Jurkat, Clone E6-1 (cell line): ENCODE results near the gene CINP.
"Not testable (repeated sequence)": the region's sequence is repeated elsewhere in the genome, so short reads cannot be mapped to it uniquely, and the experiment has no call there.

ENCODE experiments used
- DNase-seq: peaks from one replicate; pipeline ENCODE4 v3.0.0-alpha.2; 2011; ENCODE audit warnings: low read depth, low spot score
- H3K4me3 ChIP-seq: 2 replicates; pipeline ENCODE4 v1.5.1; 2011; ENCODE audit warnings: mild to moderate bottlenecking, low read length, control low read depth, moderate library complexity

Gene CINP

DNA sequence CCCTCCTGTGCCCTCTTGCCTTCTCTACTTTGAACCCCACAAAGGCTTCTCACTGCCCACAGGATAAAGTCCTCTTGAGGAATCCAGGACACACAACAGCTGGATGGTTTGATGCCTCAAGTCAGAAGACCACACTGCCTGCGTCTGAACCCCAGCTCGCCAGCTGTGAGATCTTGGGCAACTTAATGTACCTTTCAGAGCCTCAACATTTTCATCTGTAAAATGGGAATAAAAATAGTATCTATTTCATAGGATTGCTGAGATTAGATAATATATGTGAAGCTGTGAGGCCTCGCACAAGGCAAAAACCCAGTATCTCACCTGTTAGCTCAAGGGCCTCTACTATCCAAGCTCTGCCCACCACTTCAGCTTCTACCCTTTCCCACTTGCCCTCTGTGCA, 2.3 kb downstream of the CINP start:
- H3K4me3 ChIP-seq: no peak overlapping the region
- no peak for DNase-seq

DNA sequence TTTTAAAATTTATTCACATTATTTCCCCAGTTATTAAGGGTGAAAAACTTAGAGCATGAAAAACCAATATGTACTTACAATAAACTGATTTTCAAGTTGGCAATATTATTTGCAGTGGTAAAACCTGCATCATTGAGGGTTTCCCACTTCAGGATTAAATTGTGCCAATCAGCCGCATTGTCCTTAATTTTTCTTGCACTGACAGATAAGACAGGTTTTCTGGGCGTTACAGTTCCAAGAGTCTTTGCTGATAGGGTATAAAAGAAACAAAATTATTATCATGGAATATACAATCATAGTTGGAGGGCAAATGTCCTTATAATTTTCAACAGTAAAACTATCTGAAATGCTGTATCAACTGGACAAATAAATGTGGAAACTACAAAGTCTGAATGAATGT, 3.3 kb downstream of the CINP start:
- no peak overlapping the region for H3K4me3 ChIP-seq
- no peak for DNase-seq

DNA sequence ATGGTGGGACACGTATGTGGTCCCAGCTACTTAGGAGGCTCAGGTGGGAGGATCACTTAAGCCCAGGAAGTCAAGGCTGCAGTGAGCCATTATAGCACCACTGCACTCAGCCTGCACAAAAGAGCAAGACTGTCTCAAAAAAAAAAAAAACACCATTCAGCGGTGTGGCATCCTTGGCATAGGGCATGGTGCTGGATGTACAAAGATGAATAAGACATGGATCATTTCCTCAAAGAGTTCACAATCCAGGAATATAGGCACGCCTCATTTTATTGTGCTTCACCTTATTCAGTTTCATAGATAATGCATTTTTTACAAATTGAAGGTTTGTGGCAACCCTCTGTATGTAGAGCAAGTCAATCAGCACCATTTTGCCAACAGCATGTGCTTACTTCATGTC, 6.4 kb downstream of the CINP start:
- no peak for DNase-seq
- H3K4me3 ChIP-seq: no peak overlapping the region

DNA sequence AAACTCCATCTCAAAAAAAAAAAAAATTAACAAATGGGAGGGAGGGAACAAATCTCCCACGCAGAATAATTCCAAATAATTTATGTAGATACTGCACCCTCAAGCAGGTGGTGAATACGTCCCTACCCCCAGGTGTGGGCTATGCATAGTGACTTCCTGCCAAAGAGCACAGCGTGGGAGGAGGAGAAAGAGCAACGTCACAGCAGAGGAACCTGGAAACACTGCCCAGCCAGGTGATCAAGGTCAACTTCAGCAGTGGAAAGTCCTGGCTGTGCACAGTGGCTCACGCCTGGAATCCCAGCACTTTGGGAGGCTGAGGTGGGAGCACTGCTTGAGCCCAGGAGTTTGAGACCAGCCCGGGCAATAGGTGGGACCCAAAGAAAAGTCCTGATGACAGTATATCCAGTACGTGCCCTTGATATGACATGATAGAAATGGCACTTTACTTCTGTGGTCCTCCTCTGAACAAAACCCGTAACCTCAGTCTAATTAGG, 9.5 kb downstream of the CINP start:
- no peak for DNase-seq
- H3K4me3 ChIP-seq: no peak overlapping the region

DNA sequence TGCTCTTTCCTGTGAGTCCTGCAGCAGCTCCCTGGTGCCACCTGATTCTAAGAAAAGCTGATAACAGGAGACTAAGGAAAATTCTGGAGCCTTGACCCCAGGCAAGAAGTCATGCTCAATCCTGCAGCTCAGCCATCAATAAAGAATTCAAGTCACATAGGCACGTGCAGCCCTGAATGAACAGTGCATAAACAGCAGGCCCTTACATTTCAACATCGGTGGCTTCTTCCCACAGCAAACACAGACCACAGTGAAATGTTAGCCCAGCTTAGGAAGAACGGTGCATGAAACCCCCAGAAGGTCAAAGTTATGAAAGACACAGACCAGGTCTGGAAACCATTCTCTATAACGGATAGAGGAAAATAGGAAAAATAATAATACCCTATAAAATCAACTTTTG, 10.5 kb downstream of the CINP start:
- no peak for DNase-seq
- no peak overlapping the region for H3K4me3 ChIP-seq

DNA sequence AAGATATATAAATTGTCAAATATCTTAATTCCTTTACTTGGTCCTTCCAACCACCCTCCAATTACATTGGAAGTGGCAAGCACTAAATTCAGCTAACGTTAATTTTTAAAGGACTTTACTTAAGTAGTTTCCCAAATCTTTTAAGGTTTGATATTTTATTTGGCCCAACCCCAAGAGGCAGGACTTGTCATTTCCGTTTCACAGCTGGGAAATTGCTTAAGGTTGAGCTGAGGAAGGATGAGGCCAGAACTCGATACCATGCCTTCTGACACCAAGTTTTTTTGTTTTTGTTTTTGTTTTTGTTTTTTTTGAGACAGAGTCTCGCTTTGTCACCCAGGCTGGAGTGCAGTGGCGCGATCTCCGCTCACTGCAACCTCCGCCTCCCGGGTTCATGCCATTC, 11.1 kb downstream of the CINP start:
- DNase-seq, H3K4me3 ChIP-seq: not testable (repeated sequence)

DNA sequence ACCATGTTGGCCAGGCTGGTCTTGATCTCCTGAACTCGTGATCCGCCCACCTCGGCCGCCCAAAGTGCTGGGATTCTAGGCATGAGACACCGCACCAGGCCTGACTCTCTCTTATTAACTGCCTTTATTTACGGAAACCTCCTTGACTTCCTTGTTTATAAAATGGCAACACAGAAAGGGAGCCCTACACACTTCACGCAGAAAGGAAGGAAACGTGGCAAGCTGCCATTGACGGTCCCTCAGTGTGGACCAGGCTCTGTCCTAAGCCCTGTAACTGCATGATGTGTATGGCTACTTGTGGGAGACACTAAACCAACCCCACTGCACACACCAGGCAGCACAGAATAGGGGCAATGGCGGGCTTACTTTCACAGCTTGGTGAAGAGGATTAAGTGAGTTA, 11.7 kb downstream of the CINP start:
- DNase-seq: no peak
- no peak overlapping the region for H3K4me3 ChIP-seq

DNA sequence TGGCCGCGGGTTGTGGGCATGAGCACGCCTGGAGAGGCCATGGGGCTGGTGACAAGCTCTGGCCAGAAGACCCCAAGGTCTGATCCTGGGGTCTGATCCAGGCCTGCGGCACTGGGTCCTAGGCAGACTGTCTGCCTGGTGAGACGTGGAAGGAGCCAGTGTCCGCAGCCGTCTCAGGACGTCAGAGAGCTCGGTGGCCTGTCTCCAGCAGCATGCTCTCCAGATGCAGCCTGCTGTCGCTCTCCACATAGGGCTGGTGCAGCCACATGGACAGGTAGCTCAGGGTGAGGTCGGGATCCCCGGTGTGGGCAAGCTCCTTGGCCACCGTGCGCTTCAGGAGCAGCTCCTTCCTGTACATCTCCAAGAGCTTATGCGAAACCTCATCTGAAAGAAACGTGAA, 14.3 kb downstream of the CINP start:
- no peak for DNase-seq
- no peak overlapping the region for H3K4me3 ChIP-seq

DNA sequence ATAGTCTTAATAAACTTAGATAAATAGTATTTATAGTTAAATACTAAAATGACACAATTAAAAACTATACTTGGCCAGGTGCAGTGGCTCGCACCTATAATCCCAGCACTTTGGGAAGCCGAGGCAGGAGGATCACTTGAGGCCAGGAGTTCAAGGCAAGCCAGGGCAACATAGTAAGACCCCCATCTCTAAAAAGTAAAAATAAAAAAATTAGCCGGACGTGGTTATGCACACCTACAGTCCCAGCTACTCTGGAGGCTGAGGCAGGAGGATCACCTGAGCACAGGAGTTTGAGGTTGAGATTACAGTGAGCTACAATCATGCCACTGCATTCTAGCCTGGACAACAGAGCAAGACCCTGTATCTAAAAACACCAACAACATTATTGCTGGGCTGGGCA, 16.0 kb downstream of the CINP start:
- H3K4me3 ChIP-seq: no peak overlapping the region
- no peak for DNase-seq

DNA sequence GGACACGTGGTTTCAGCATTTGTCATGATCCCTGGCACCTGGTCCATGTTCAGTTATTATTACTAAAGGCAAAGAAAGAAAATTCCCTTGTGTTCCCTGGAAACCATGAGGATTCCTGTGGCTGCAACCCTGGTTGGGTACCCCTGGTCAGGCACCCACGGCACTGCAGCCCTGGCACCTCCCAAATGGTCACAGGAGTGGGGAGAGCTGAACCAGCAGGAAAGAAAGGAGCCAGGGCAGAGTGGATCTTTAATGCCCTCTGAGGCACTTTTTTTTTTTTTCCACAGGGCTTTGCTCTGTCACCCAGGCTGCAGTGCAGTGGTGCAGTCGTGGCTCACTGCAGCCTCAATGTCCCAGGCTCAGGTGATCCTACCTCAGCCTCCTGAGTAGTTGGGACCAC, 17.5 kb downstream of the CINP start:
- no peak for DNase-seq
- H3K4me3 ChIP-seq: no peak overlapping the region

DNA sequence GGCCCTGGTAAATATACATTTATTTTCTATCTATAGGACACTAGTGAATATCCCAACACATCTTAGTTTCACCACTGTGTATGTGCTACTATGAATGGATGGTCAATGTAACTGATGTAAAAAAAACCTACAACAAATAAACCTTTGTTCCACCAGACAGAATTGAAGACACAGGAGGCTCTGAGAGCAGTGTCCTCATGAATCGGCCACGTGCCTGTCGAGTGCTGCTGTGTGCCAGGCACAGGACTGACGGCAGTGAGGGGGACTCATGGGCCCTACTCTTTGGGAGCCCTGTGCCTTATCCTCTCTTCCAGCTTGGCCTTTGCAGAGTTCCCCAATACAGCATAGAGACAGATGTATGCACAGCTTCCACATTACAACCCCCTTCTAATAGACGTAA, 18.2 kb downstream of the CINP start:
- H3K4me3 ChIP-seq: no peak overlapping the region
- no peak for DNase-seq

DNA sequence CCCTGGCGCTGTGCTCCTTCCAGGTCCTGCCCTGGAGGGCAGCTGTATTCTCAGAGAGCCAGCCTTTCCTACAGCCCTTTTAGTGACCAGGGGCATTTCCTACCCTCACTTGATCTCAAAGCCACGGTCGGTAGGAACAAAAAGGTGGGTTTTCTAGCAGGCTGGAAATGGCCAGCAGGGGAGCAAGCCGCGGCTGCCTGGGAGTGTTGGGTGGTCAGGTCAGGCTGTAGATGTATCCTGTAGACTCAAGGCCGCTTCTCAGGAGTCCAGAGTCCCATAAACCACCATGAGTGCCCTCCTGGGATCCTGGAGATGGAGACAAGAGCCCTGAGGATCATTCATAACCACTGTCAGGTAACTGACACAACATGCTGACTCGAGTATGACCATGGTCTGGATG, 18.6 kb downstream of the CINP start:
- no peak for DNase-seq
- H3K4me3 ChIP-seq: no peak overlapping the region

DNA sequence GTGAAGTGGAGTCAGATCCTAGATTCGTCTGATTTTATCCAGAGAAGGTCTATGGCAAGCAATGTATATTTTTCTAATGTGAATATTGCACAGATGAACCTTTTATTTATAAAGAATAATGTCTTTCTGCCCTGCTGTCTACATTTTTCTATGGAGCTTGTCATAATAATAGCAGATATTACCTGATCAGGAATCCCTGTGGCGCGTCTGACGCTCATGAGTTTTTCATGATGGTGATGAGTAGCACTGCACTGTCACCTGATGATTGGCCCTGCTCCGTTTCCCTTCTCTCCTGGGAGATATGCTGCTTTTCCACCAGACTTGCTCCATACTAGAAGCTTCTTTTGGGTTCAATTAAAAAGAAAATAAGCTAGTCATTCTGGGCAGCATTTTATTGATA, 20.5 kb downstream of the CINP start:
- no peak overlapping the region for H3K4me3 ChIP-seq
- DNase-seq: no peak

DNA sequence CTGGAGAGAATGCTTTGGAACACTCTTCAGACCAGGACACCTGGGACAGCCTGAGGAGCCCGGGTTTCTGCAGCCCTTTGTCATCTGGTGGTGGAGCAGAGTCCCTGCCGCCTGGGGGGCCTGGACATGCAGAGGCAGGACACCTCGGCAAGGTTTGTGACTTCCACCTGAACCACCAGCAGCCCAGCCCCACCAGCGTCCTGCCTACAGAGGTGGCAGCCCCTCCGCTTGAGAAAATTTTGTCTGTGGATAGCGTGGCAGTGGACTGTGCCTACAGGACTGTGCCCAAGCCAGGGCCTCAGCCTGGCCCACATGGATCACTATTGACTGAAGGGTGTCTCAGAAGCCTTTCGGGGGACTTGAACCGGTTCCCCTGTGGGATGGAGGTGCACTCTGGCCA, 21.1 kb downstream of the CINP start:
- H3K4me3 ChIP-seq: no peak overlapping the region

DNA sequence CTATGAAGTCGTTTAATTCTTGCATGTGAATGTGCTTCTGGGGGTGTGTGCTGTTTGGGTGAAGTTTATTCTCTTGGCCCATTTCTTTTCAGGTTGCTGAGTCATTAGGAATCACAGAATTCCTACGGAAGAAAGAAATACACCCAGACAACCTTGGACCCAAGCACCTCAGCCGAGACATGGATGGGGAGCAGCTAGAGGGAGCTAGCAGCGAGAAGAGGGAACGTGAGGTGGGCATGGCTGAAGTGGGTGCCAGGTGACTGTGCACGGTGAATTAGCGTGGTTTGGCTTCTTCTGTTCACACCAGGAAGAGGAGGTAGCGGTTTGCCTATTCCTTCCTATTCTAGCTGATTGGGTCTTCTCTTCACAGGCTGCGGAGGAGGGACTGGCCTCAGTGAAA, 24.0 kb downstream of the CINP start:
- no peak for DNase-seq
- no peak overlapping the region for H3K4me3 ChIP-seq

More for the DNA sequence above, 21.1 kb downstream of the CINP start:
- no peak for DNase-seq

DNA sequence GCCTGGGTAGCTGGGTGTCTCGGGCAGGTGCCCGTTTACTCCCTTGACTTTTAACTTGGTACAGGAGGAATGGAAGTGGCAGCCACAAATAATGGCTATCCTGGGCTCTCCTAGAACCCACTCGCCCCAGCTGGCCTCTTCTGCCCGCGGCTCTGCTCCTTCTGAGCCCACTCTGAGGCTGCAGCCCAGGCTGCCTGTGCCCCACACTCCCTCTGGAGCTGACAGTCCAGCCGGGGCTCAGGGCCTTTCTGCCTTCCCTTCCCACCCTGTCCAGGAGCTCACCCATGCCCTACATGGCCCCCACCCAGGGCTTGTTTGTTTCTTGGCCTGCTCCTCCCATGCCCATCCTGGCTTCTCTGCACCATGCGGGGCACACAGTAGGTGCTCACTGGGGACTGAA, 27.5 kb downstream of the CINP start:
- no peak for DNase-seq
- no peak overlapping the region for H3K4me3 ChIP-seq

DNA sequence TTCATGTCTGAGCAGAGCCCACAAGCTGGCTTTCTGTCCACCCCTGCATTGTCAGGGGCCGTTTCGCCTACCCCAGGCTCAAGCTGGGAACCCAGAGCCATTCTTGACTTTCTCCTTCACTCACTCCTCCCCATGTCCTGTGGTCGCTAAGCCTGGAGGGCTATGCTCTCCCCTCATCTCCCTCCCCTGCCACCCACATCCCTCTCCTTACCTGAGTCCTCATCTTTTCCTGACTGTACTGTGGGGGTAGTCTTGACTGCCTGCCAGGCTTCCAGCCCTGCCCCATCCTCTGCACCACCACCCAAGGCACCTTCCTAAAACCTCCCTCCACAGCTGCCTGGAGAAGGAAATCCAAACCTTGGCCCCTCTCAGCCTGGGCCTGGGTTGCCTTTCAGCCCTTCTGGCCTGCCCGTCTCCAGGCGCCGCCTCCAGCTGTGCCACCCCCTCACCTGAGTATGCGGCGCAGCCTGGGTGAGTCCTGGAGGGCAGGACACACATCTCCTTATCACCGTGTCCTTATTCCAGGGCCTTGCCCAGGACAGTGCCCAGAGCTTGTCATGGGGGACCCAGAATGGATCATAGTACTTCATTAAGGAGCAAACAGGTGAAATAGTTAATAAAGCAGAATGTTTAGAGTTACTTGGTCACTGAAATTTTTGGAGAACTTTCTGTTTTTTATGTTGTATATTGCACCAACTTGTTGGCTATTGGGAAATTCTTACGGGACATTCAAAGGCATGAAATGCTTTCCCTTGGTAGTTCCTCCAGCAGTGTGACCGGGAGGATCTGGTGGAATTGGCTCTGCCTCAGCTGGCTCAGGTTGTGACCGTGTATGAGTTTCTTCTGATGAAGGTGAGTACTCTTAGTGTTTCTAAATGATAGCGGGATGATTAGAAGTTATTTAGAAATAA, 28.6 kb downstream of the CINP start:
- no peak for DNase-seq

DNA sequence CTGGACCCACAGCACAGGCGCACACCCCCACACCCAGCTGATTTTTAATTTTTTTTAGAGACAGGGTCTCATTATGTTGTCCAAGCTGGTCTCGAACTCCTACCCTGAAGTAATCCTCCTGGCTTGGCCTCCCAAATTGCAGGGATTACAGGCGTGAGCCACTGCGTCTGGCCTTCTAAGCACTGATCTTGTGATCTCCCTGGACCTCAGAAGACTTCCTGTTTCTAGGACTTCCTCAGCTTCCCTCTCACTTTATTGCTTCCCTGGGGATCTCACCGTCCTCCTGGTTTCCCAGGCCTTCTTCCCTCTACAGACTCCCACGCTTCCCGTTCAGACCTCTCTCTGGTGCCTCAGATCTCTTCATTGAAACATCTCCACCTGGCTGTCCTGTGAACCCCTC, 29.3 kb downstream of the CINP start:
- no peak for DNase-seq
- H3K4me3 ChIP-seq: no peak overlapping the region

More for the DNA sequence above, 28.6 kb downstream of the CINP start:
- H3K4me3 ChIP-seq: no peak overlapping the region

DNA sequence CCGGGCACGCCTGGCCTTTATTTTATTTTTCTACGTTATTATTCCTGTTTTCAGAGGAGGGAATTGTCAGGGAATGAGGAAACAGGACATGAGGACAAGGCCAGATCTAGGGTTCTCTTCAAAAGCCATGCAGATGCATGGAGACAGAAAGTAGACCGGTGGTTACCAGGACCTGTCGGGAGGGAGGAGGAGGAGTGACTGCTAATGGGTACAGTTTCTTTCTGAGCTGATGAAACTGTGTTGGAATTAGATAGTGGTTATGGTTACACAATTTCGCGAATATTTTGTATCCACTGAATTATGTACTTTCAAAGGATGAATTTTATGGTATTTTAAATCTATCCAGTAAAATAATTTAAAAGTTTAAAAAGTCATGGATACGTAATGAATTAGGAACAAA, 31.9 kb downstream of the CINP start:
- no peak overlapping the region for H3K4me3 ChIP-seq
- DNase-seq: no peak

DNA sequence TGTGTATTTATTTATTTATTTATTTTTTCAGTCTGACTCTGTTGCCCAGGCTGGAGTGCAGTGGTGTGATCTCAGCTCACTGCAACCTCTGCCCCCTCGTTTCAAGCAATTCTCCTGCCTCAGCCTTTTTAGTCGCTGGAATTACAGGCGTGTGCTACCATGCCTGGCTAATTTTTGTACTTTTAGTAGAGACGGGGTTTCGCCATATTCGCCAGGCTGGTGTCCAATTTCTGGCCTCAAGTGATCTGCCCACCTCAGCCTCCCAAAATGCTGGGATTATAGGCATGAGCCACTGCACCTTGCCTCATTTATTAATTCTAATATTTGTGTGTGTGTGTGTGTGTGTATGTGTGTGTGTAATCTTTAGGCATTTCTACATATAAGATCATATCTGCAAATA, 33.3 kb downstream of the CINP start:
- H3K4me3 ChIP-seq, DNase-seq: not testable (repeated sequence)

DNA sequence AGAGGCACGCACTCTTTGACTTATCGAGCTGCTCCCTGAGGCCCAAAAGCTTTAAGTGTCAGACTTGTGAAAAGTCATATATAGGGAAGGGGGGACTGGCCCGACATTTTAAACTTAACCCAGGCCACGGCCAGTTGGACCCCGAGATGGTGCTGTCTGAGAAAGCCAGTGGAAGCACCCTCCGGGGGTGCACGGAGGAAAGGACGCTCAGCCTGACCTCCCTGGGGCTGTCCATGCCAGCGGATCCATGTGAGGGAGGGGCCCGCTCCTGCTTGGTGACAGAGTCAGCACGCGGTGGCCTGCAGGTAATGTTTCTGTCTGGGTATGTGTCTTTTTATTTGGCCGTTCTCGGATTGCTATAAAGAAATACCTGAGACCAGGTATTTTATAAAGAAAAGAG, 36.1 kb downstream of the CINP start:
- DNase-seq: no peak
- no peak overlapping the region for H3K4me3 ChIP-seq
